HS-5 (cell line): ENCODE results near the gene EPN3.
A peak's percentile ranks its signal among the peaks of the same experiment; 100 is the strongest.

ENCODE experiments used
- DNase-seq: peaks from one replicate; pipeline ENCODE4 v3.0.0-alpha.2; 2012; ENCODE audit warnings: low read depth

The EPN3 gene

GRCh38 chr17:50534979-50535326 lies 2.4 kb downstream of the EPN3 start:
- DNase-seq: no peak

GRCh38 chr17:50535407-50535806 lies 2.9 kb downstream of the EPN3 start:
- DNase-seq: no peak

GRCh38 chr17:50536683-50537646 lies 4.4 kb downstream of the EPN3 start:
- DNase-seq: no peak

GRCh38 chr17:50537721-50538548 lies 5.4 kb downstream of the EPN3 start:
- DNase-seq: no peak

GRCh38 chr17:50538549-50539410 lies 6.2 kb downstream of the EPN3 start:
- DNase-seq: no peak

- DNase-seq: no peak
These were observed 7.4 kb downstream of the EPN3 start for GRCh38 chr17:50539762-50540559.

GRCh38 chr17:50540560-50541401 lies 8.2 kb downstream of the EPN3 start:
- no peak for DNase-seq

GRCh38 chr17:50541402-50541715 lies 8.8 kb downstream of the EPN3 start:
- DNase-seq: no peak

- DNase-seq: no peak
These were observed 9.5 kb downstream of the EPN3 start for GRCh38 chr17:50541716-50542688.

GRCh38 chr17:50542795-50543774 lies 10.6 kb downstream of the EPN3 start:
- no peak for DNase-seq

GRCh38 chr17:50544516-50544915 lies 12.0 kb downstream of the EPN3 start:
- no peak for DNase-seq

GRCh38 chr17:50545311-50545710 lies 12.8 kb downstream of the EPN3 start:
- no peak for DNase-seq

- DNase-seq: no peak
These were observed 14.1 kb downstream of the EPN3 start for GRCh38 chr17:50546701-50547034.

GRCh38 chr17:50547035-50547735 lies 14.7 kb downstream of the EPN3 start, which contains the start of gene SPATA20:
TSS of gene SPATA20 (plus strand) at chr17:50547174. CDS start at chr17:50547209, 35 bp downstream.
- DNase-seq: peak; percentile 58

- DNase-seq: no peak
These were observed 15.2 kb downstream of the EPN3 start for GRCh38 chr17:50547736-50548083.

- DNase-seq: no peak
These were observed 16.3 kb downstream of the EPN3 start for GRCh38 chr17:50548831-50549230.

- no peak for DNase-seq
These were observed 16.9 kb downstream of the EPN3 start for GRCh38 chr17:50549256-50549941.
